Activated naive CD8-positive, alpha-beta T cell treated with anti-CD3 and anti-CD28 coated beads, Interleukin-2, amount 10 ng/mL, durations not matched to agents 7 days and 5 days (primary cell): ENCODE measurements around the gene LAMC1. TPM values are rescaled to one million over a fixed set of nuclear protein-coding genes. Genes with fewer than 3 reads are reported as not detected.
A peak's percentile ranks its signal among the peaks of the same experiment; 100 is the strongest.

Experiments
- ATAC-seq: fragments of 150-1000 bp; cut with Tn5 transposase; one replicate; pipeline ENCODE4 v1.10.0; 2021; ENCODE audit warnings: low read depth, moderate library complexity
- POLR2A ChIA-PET: fragments of 350-600 bp; sonication (Branson Sonifier 250); formaldehyde crosslinking; loops from one replicate; lab custom pipeline; 2021; ENCODE audit warnings: antibody characterized with exemption; lab: Charles Lee
- DNase-seq: peaks from one replicate; pipeline ENCODE4 v3.0.0; 2021
- H3K27ac Mint-ChIP-seq: one replicate; pipeline ENCODE4 v1.8.0; 2022; ENCODE audit warnings: mild to moderate bottlenecking, mixed read lengths
- H3K27me3 Mint-ChIP-seq: one replicate; pipeline ENCODE4 v1.8.0; 2022; ENCODE audit warnings: mild to moderate bottlenecking, moderate library complexity, mixed read lengths
- H3K36me3 Mint-ChIP-seq: one replicate; pipeline ENCODE4 v1.8.0; 2021; ENCODE audit warnings: mild to moderate bottlenecking, mixed read lengths
- H3K4me1 Mint-ChIP-seq: one replicate; pipeline ENCODE4 v1.8.0; 2021; ENCODE audit warnings: mixed read lengths
- H3K4me3 Mint-ChIP-seq: one replicate; pipeline ENCODE4 v1.8.0; 2022; ENCODE audit warnings: mild to moderate bottlenecking, moderate library complexity, mixed read lengths
- H3K9me3 Mint-ChIP-seq: one replicate; pipeline ENCODE4 v1.8.0; 2021; ENCODE audit warnings: mixed read lengths
- total RNA-seq, 2 experiments: library from RNA; stranded (reverse); gene quantifications; one replicate each; pipeline ENCODE4 v1.2.3, GENCODE V29; 2021

LAMC1 gene
- under 1 TPM; 0.17 to 0.97 TPM for total RNA-seq

- Mint-ChIP-seq H3K9me3 (no peaks in the 10 kb centered on the region), H3K4me3 (peak within 1 kb of the TSS; percentile 67), H3K27ac (no peak within 1 kb of the TSS), H3K27me3 (peaks cover 77% of the 10 kb centered on the region), H3K36me3 (peaks cover 2% of the 10 kb centered on the region), H3K4me1 (peaks cover 15% of the 10 kb centered on the region)
- DNase-seq, result peak; percentile 45
- POLR2A ChIA-PET, result no interaction called here
- ATAC-seq, result peak; percentile 26
These were observed at the start of gene LAMC1 for GRCh38 chr1:183023146-183023600. Gene LAMC1, plus strand, starts transcription at chr1:183023420. Its CDS starts 297 bp downstream, at chr1:183023717.

GRCh38 chr1:182974506-182975191 lies 48.6 kb upstream of the LAMC1 start:
- POLR2A ChIA-PET, result no interaction called here
- no peaks in the 10 kb centered on the region for H3K9me3 Mint-ChIP-seq
- no peak overlapping the region for H3K4me3 Mint-ChIP-seq
- no peak for ATAC-seq
- no peak for DNase-seq
- no peak overlapping the region for H3K27ac Mint-ChIP-seq
- H3K36me3 Mint-ChIP-seq, result no peaks in the 10 kb centered on the region
- H3K27me3 Mint-ChIP-seq, result peaks cover 24% of the 10 kb centered on the region
- H3K4me1 Mint-ChIP-seq, result no peaks in the 10 kb centered on the region

GRCh38 chr1:182977480-182977879 lies 45.7 kb upstream of the LAMC1 start:
- Mint-ChIP-seq H3K27ac (no peak overlapping the region), H3K9me3 (no peaks in the 10 kb centered on the region), H3K4me3 (no peak overlapping the region), H3K27me3 (peaks cover 14% of the 10 kb centered on the region), H3K36me3 (no peaks in the 10 kb centered on the region), H3K4me1 (no peaks in the 10 kb centered on the region)
- POLR2A ChIA-PET, result no interaction called here
- no peak for ATAC-seq
- DNase-seq, result no peak

GRCh38 chr1:182978151-182978853 lies 44.9 kb upstream of the LAMC1 start:
- no peaks in the 10 kb centered on the region for H3K4me1 Mint-ChIP-seq
- DNase-seq (no peak), ATAC-seq (no peak)
- peaks cover 11% of the 10 kb centered on the region for H3K27me3 Mint-ChIP-seq
- H3K9me3 Mint-ChIP-seq, result no peaks in the 10 kb centered on the region
- H3K27ac Mint-ChIP-seq, result no peak overlapping the region
- no peaks in the 10 kb centered on the region for H3K36me3 Mint-ChIP-seq
- H3K4me3 Mint-ChIP-seq, result no peak overlapping the region
- POLR2A ChIA-PET, result no interaction called here

- POLR2A ChIA-PET, result no interaction called here
- peaks cover 15% of the 10 kb centered on the region for H3K27me3 Mint-ChIP-seq
- H3K4me3 Mint-ChIP-seq, result no peak overlapping the region
- no peaks in the 10 kb centered on the region for H3K9me3 Mint-ChIP-seq
- no peak for ATAC-seq
- H3K4me1 Mint-ChIP-seq, result no peaks in the 10 kb centered on the region
- no peak for DNase-seq
- H3K27ac Mint-ChIP-seq, result no peak overlapping the region
- no peaks in the 10 kb centered on the region for H3K36me3 Mint-ChIP-seq
These were observed 39.1 kb upstream of the LAMC1 start for GRCh38 chr1:182984138-182984537.

- DNase-seq, result no peak
- Mint-ChIP-seq H3K9me3 (no peaks in the 10 kb centered on the region), H3K36me3 (no peaks in the 10 kb centered on the region), H3K27ac (no peak overlapping the region), H3K27me3 (peaks cover 15% of the 10 kb centered on the region), H3K4me3 (no peak overlapping the region), H3K4me1 (no peaks in the 10 kb centered on the region)
- POLR2A ChIA-PET, result no interaction called here
- ATAC-seq, result no peak
These were observed 38.6 kb upstream of the LAMC1 start for GRCh38 chr1:182984621-182985020.

DNA sequence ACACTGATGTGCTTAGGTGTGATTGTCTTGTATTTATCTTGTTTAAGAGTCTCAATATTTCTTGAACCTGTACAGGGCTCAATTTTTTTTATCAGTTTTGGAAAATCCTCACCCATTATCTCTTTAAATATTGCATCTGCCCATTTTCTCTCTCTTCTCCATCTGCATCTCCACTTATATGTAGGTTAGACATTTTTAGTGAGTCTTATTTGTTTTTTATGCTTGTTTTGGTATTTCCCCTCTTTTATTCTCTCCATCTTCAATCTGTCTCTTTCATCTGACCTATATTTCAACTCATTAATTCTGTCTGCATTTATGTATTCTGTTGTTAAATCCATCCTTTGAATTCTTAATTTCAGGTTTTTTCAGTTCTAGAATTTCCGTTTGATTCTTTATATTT lies 37.3 kb upstream of the LAMC1 start:
- H3K36me3 Mint-ChIP-seq, result no peaks in the 10 kb centered on the region
- peaks cover 24% of the 10 kb centered on the region for H3K27me3 Mint-ChIP-seq
- POLR2A ChIA-PET, result no interaction called here
- DNase-seq, result no peak
- no peaks in the 10 kb centered on the region for H3K4me1 Mint-ChIP-seq
- no peak overlapping the region for H3K4me3 Mint-ChIP-seq
- no peak overlapping the region for H3K27ac Mint-ChIP-seq
- ATAC-seq, result no peak
- H3K9me3 Mint-ChIP-seq, result no peaks in the 10 kb centered on the region

- H3K4me3 Mint-ChIP-seq, result no peak overlapping the region
- no peaks in the 10 kb centered on the region for H3K4me1 Mint-ChIP-seq
- H3K27me3 Mint-ChIP-seq, result peaks cover 33% of the 10 kb centered on the region
- no peak overlapping the region for H3K27ac Mint-ChIP-seq
- ATAC-seq (no peak), DNase-seq (no peak)
- POLR2A ChIA-PET, result no interaction called here
- H3K9me3 Mint-ChIP-seq, result no peaks in the 10 kb centered on the region
- H3K36me3 Mint-ChIP-seq, result no peaks in the 10 kb centered on the region
These were observed 32.6 kb upstream of the LAMC1 start for GRCh38 chr1:182990413-182991144.

DNA sequence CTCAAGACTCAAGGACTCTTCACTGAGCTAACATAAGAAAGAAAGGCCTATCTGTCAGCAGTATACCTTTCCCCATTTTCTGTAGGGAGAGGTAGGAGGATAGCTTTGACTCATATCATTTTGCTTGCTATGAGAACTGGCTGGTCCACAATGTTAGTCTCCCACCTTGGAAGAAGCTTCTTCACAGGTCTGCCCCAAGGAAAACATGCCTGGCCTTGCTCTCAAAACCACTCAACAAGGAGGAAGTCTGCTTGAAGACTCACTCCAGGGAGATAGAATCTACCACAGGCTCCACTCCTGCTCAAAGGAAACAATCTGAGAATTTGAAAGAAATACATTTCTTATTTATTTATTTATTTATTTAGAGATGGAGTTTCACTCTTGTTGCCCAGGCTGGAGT lies 29.5 kb upstream of the LAMC1 start:
- Mint-ChIP-seq H3K27ac (no peak overlapping the region), H3K36me3 (no peaks in the 10 kb centered on the region)
- POLR2A ChIA-PET, result no interaction called here

DNA sequence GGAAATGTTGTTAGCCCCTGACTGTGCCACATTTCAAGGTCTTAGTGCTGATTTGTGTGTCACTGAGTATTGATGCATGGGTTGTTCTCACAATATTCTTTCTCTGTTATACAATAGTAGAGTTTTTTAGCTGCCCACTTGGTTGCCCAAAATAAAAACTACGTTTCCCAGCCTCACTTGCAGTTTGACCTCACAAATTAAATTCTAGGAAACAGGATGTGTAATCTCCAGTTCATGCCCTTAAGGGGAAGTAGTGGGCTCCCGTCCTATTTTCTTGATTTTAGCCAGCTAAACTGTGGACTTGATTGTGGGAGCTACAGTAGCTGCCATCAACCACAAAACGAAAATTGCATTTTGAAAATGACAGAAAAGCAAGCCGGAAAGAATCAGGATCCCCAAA lies 27.3 kb upstream of the LAMC1 start:
- ATAC-seq (no peak), DNase-seq (no peak)
- Mint-ChIP-seq H3K27ac (no peak overlapping the region), H3K9me3 (no peaks in the 10 kb centered on the region), H3K36me3 (no peaks in the 10 kb centered on the region), H3K27me3 (peaks cover 33% of the 10 kb centered on the region), H3K4me1 (no peaks in the 10 kb centered on the region), H3K4me3 (no peak overlapping the region)
- POLR2A ChIA-PET, result no interaction called here

More for the DNA sequence above, 29.5 kb upstream of the LAMC1 start:
- Mint-ChIP-seq H3K4me1 (no peaks in the 10 kb centered on the region), H3K4me3 (no peak overlapping the region), H3K9me3 (no peaks in the 10 kb centered on the region), H3K27me3 (peaks cover 29% of the 10 kb centered on the region)
- no peak for DNase-seq
- ATAC-seq, result no peak

DNA sequence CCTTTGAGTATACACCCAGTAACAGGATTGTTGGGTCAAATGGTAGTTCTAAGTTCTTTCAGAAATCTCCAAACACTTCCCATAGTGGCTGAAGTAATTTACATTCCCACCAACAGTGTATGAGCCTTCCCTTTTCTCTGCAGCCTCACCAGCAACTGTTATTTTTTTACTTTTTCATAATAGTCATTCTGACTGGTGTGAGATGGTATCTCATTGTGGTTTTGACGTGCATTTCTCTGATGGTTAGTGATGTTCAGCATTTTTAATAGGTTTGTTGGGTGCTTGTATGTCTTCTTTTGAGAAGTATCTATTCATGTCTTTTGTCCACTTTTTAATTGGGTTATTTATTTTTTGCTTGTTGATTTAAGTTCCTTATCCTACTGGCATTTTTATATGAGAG lies 26.4 kb upstream of the LAMC1 start:
- no peak overlapping the region for H3K4me3 Mint-ChIP-seq
- H3K36me3 Mint-ChIP-seq, result no peaks in the 10 kb centered on the region
- DNase-seq (no peak), ATAC-seq (no peak)
- H3K9me3 Mint-ChIP-seq, result no peaks in the 10 kb centered on the region
- H3K4me1 Mint-ChIP-seq, result no peaks in the 10 kb centered on the region
- POLR2A ChIA-PET, result no interaction called here
- no peak overlapping the region for H3K27ac Mint-ChIP-seq
- H3K27me3 Mint-ChIP-seq, result peaks cover 38% of the 10 kb centered on the region

DNA sequence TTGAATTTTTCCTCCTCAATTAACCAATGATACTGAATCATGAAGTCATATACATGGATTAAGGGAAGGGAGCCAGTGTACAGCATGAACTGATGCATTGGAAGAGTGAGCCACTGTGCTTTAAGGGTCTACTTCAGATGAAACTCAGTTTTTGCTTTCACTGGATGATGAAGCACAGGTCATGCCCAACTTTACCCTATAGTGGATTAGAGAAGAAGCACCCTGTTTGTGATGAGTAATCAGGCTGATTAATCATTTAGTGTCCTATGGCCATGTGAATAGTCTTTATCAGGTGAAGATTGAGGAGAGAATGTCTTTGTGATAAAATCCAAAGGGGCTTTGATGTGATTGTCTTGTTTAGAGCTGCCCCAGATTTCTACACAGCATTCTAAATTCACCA lies 24.7 kb upstream of the LAMC1 start:
- POLR2A ChIA-PET, result no interaction called here
- H3K4me3 Mint-ChIP-seq, result no peak overlapping the region
- ATAC-seq, result no peak
- H3K9me3 Mint-ChIP-seq, result no peaks in the 10 kb centered on the region
- no peaks in the 10 kb centered on the region for H3K4me1 Mint-ChIP-seq
- H3K36me3 Mint-ChIP-seq, result no peaks in the 10 kb centered on the region
- H3K27me3 Mint-ChIP-seq, result peaks cover 31% of the 10 kb centered on the region
- no peak overlapping the region for H3K27ac Mint-ChIP-seq
- no peak for DNase-seq

DNA sequence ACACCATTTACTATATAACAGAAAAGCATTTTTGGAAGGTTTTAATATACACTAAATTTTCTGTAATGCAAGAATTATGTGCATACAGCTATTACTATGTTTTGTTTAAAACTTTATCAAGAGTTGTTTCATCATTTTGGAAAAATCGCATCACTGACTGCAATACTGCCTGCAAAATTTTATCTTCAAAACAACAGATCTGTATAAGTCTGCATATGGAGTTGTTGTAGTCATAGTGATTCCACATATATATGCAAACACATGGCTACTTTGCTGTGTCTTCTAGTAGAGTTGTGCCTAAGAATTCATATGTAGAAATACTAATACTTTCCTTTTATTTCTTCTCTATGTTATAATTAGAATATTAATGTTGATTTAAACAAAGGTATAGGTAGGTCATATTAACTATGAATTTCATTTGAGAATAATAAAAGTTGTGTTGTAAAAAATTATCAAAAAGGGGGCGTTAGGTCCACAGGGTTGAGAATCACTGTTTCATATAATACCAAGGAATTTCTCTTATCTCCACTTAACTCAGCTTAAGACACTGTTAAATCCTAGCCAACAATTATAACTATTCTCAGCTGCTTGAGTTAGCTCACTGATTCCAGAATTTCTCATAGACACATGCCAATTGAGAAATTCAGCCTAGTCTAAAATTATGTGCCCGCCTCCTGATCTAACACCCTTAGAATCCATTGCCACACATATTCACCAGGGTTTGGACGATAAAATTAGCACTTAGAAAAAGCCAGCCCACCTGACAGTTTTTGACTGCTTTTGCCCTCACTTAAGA lies 22.9 kb upstream of the LAMC1 start:
- POLR2A ChIA-PET, result no interaction called here
- Mint-ChIP-seq H3K4me1 (no peaks in the 10 kb centered on the region), H3K36me3 (no peaks in the 10 kb centered on the region), H3K27me3 (peaks cover 37% of the 10 kb centered on the region), H3K9me3 (no peaks in the 10 kb centered on the region), H3K4me3 (no peak overlapping the region), H3K27ac (no peak overlapping the region)
- DNase-seq, result no peak
- no peak for ATAC-seq
